Stimulated activated CD4-positive, alpha-beta T cell treated with anti-CD3 and anti-CD28 coated beads, Interleukin-1b, Interleukin-23, amount 100 ng/mL, for 1 hour (primary cell): ENCODE results near the gene LRRC8E.
A peak's percentile ranks its signal among the peaks of the same experiment; 100 is the strongest.

ENCODE experiments used
- DNase-seq, 2 donors: peaks; one replicate each; pipeline ENCODE4 v3.0.0-alpha.2; 2020; ENCODE audit warnings: low read depth in 2 of 2

LRRC8E gene

GRCh38 chr19:7932276-7932929 lies 44.1 kb downstream of the LRRC8E start:
- no peak for DNase-seq

- DNase-seq: no peak
Measured at GRCh38 chr19:7932930-7933300, 44.6 kb downstream of the LRRC8E start.

- no peak for DNase-seq
Measured at GRCh38 chr19:7933411-7933810, 45.1 kb downstream of the LRRC8E start.

GRCh38 chr19:7933828-7934725 lies 45.8 kb downstream of the LRRC8E start:
- no peak for DNase-seq

DNA sequence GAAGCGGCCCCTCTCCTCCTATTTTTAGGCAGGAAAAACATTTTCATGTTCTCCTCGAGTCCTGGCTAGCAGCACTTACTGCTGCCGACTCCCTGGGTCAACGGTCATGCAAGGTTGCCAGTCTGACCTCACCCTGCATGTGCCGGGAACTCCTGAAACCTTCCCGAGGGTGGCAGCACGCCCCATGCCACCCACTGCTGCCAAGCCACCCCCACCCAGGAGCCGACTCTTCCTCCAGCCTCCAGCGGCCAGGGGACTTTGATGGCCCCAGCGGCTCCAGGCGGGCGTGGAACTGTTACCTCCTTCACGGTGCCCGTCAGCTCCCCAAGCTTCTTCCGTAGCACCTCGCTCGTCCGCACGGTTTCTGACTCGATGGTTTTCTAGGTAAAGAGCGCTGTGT lies 46.5 kb downstream of the LRRC8E start:
- no peak for DNase-seq

- DNase-seq: no peak
Measured at GRCh38 chr19:7940841-7941240, 52.5 kb downstream of the LRRC8E start.

GRCh38 chr19:7941895-7942596 lies 53.7 kb downstream of the LRRC8E start:
- no peak for DNase-seq

- DNase-seq: no peak
Measured at GRCh38 chr19:7942981-7943443, 54.7 kb downstream of the LRRC8E start.

- peak; percentile 92 to 97 for DNase-seq
Measured at GRCh38 chr19:7943444-7944176, 55.3 kb downstream of the LRRC8E start, which contains the start of gene TIMM44. Gene TIMM44, minus strand, starts transcription at chr19:7943666. Its CDS starts 15 bp downstream, at chr19:7943651.

GRCh38 chr19:7944177-7944761 lies 56.0 kb downstream of the LRRC8E start:
- peak; percentile 56 to 85 for DNase-seq

DNA sequence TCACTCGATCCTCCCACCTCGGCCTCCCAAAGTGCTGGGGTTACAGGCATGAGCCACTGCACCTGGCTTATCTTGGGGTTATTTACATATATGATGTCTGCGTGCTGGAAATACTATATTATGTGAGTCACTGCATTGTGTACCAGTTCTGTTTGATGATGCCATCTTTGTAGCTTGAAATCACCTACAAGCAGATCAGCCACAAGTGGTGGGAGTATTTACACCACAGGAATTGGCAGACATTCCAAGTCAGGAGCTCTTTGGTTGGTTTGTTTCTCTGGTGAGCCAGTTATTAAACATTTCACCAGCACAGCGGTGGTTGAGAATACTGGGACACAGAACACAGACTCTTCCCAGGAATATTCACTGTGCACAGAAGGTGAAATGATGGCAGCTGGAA lies 59.6 kb downstream of the LRRC8E start:
- DNase-seq: no peak
